Measurements from ENCODE around the gene PBLD. TPM values are rescaled to one million over a fixed set of nuclear protein-coding genes. Genes with fewer than 3 reads are reported as not detected.

The PBLD gene
- total RNA-seq (2021), result 2.4 and 3.5 TPM in 2 replicates
- long read RNA-seq, transcript PBLD-202 (10 exons, 2,165 nt), result major isoform, 12 of 21 reads
- long read RNA-seq, partial matches to known transcripts, result 0 of 21 reads
- long read RNA-seq, other reads (novel, unspliced or antisense), result 6 of 21 reads

DNA sequence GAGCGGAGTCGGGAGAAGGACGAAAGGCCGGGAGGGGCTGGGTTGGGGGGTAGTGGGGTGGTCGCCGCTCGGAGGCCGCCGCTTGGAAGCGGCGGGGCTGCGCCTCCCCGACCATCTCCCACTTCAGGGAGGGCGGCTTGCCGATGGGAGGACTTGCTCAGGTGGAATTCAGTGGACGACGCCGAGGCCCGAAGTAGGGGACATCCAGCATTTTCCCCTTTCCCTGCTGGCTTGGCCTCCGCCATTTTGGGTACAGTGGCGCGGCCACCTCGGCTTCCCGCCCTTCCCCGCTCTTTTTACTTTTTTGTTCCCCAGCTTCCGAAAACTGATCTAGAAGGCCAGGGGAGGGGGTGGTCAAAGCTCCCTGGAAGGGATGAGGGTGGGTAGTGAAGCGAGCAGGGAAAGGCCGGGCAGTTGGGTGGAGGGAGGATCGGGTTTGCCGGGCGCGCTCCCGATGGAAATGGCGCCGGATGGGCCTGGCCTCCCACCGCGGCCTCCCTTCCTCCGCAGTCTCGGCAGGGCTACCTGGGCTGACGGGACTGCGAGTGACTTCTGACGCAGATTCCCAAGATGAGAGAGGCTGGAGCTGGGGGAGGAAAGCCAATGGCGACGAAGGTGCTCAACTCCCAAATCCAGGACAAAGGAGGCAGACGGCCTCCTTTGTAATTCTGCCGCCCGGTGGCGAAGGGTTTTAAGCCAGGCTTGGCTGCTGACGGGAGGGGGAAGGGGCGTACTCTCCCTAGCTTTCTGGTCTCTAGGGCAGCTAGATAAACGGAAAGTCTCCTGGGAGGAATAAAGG lies at the start of gene PBLD:
TSS of gene PBLD (minus strand) at position 670 of the 799 bp plus-strand sequence. CDS start 26,084 bp downstream, outside the sequence.
- Histone ChIP-seq H2BK12ac (ENCODE audit: insufficient read length, low read depth, low read length) (no peak within 1 kb of the TSS), H3K14ac (ENCODE audit: insufficient read depth, low read length) (peak within 1 kb of the TSS; percentile 98), H3K56ac (ENCODE audit: insufficient read length, low read depth, low read length) (peak within 1 kb of the TSS; percentile 90), H4K20me1 (ENCODE audit: control insufficient read depth, insufficient read depth, insufficient read length) (no peaks in the 10 kb centered on the region), H3K4me2 (ENCODE audit: insufficient read depth, insufficient read length, low read length) (peak within 1 kb of the TSS; percentile 66), H3K79me1 (ENCODE audit: insufficient read depth, low read depth, low read length, poor library complexity, severe bottlenecking) (no peaks in the 10 kb centered on the region), H2BK120ac (ENCODE audit: low read depth, low read length, poor library complexity, severe bottlenecking) (peak within 1 kb of the TSS; percentile 100), H3K23me2 (ENCODE audit: insufficient read length, low read depth, low read length, poor library complexity, severe bottlenecking) (peaks cover 10% of the 10 kb centered on the region), H3K27ac (ENCODE audit: insufficient read length, low read depth, low read length) (peak within 1 kb of the TSS; percentile 78), H3K9ac (ENCODE audit: extremely low read depth, insufficient read length, low read length) (peak within 1 kb of the TSS; percentile 100), H3K4me1 (ENCODE audit: insufficient read depth, low read length) (0 out of 2 replicates have a peak, but pooled peaks cover 3% of the 10 kb centered on the region), H3K4ac (ENCODE audit: low read depth, low read length) (peak within 1 kb of the TSS; percentile 96), H3K23ac (ENCODE audit: insufficient read length, low read depth, low read length) (peak within 1 kb of the TSS; percentile 17), H3K27me3 (ENCODE audit: insufficient read depth, low read length) (no peaks in the 10 kb centered on the region), H2AFZ (ENCODE audit: low read length) (no peak within 1 kb of the TSS), H4K91ac (ENCODE audit: insufficient read length, low read depth, low read length) (peak within 1 kb of the TSS; percentile 84), H4K8ac (replicated peaks; ENCODE audit: insufficient read length, low read depth, low read length) (peak within 1 kb of the TSS; percentile 74), H4K5ac (ENCODE audit: insufficient read length, low read depth, low read length) (peak within 1 kb of the TSS; percentile 95), H2BK5ac (ENCODE audit: insufficient read length, low read length) (peak within 1 kb of the TSS; percentile 95), H3K18ac (ENCODE audit: insufficient read length, low read depth, low read length) (peak within 1 kb of the TSS; percentile 98), H2BK20ac (ENCODE audit: low read depth, low read length, poor library complexity, severe bottlenecking) (no peak within 1 kb of the TSS), H3K9me3 (ENCODE audit: control insufficient read depth, low read depth, low read length) (no peaks in the 10 kb centered on the region), H2BK15ac (ENCODE audit: low read depth, low read length) (no peak within 1 kb of the TSS), H2AK5ac (ENCODE audit: insufficient read length, low read length) (no peak within 1 kb of the TSS), H3K79me2 (ENCODE audit: insufficient read depth, low read length) (peaks cover 41% of the 10 kb centered on the region), H3T11ph (ENCODE audit: low read length) (peak within 1 kb of the TSS; percentile 84)
- peaks cover 41 to 51% of the 10 kb centered on the region in 2 experiments for H3K4me1 Mint-ChIP-seq
- H3K27me3 Mint-ChIP-seq (ENCODE audit: low read depth), result peaks cover 2% of the 10 kb centered on the region
- H3K27ac Mint-ChIP-seq, result peak within 1 kb of the TSS; percentile 100
- H3K9me3 Mint-ChIP-seq, result peaks cover 0 to 7% of the 10 kb centered on the region in 2 experiments; a peak in 2 of 5 replicates
- peak; percentile 78 for DNase-seq
- WGBS (ENCODE audit: extremely low coverage, insufficient read length, low lambda C conversion rate), result no CpG with 5 or more reads among the region's 51 CpGs
- H3K36me3 Mint-ChIP-seq (ENCODE audit: insufficient read depth in 1 of 3, low read depth in 3 of 3), result peaks cover 19 to 41% (median 38%) of the 10 kb centered on the region in 3 experiments
- TF ChIP-seq, protein P1, sequence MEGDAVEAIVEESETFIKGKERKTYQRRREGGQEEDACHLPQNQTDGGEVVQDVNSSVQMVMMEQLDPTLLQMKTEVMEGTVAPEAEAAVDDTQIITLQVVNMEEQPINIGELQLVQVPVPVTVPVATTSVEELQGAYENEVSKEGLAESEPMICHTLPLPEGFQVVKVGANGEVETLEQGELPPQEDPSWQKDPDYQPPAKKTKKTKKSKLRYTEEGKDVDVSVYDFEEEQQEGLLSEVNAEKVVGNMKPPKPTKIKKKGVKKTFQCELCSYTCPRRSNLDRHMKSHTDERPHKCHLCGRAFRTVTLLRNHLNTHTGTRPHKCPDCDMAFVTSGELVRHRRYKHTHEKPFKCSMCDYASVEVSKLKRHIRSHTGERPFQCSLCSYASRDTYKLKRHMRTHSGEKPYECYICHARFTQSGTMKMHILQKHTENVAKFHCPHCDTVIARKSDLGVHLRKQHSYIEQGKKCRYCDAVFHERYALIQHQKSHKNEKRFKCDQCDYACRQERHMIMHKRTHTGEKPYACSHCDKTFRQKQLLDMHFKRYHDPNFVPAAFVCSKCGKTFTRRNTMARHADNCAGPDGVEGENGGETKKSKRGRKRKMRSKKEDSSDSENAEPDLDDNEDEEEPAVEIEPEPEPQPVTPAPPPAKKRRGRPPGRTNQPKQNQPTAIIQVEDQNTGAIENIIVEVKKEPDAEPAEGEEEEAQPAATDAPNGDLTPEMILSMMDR (conservative IDR thresholded peaks at IDR 0.05), result peak; percentile 43; the same call in 2 of the 3 replicates
- H3K4me3 Mint-ChIP-seq, result peak within 1 kb of the TSS; percentile 100
